ENCODE measurements around the gene PAK5. TPM values are rescaled to one million over a fixed set of nuclear protein-coding genes. Genes with fewer than 3 reads are reported as not detected.

PAK5 gene
- total RNA-seq, 1 donor from 2014 or later, result 1.6 TPM

DNA sequence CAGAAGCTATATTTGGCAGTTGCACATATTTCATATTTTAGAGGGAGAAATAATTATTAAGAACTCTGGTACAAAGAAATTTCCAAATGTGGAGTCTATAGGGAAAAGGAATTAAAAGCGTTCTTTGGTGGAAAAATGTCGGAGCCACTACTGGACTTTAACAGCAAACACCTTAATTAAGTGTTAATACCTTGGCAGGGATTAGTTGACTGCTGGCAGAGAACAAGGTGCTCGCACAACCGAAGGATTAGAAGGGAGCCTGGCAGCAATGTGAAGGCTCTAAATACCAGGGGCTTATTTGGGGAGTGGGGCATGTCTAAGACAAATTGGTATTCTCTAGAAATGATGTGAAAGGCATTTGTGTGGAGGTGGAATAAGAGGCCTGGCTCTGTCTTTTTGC, 98.9 kb downstream of the PAK5 start:
- Mint-ChIP-seq H3K36me3 (no peaks in the 10 kb centered on the region), H3K27me3 (ENCODE audit: insufficient read depth, low read depth) (peaks cover 1% of the 10 kb centered on the region), H3K9me3 (peaks cover 3% of the 10 kb centered on the region), H3K4me1 (peaks cover 9% of the 10 kb centered on the region), H3K27ac (no peak overlapping the region), H3K4me3 (no peak overlapping the region)
- H3K9ac ChIP-seq, result no peak overlapping the region
- DNase-seq (ENCODE audit: low spot score), result peak; percentile 13
- H3K4me2 ChIP-seq, result no peak overlapping the region
- no peak overlapping the region for H3K27ac ChIP-seq
- no peaks in the 10 kb centered on the region for H3K79me2 ChIP-seq (ENCODE audit: low read depth)
- H3F3A ChIP-seq (ENCODE audit: low read depth), result no peaks in the 10 kb centered on the region
- no peak for TF ChIP-seq EZH2 (IDR thresholded peaks at IDR 0.05)
- TF ChIP-seq EZH2phosphoT487 (IDR thresholded peaks at IDR 0.05), result no peak
- TF ChIP-seq, protein P1, sequence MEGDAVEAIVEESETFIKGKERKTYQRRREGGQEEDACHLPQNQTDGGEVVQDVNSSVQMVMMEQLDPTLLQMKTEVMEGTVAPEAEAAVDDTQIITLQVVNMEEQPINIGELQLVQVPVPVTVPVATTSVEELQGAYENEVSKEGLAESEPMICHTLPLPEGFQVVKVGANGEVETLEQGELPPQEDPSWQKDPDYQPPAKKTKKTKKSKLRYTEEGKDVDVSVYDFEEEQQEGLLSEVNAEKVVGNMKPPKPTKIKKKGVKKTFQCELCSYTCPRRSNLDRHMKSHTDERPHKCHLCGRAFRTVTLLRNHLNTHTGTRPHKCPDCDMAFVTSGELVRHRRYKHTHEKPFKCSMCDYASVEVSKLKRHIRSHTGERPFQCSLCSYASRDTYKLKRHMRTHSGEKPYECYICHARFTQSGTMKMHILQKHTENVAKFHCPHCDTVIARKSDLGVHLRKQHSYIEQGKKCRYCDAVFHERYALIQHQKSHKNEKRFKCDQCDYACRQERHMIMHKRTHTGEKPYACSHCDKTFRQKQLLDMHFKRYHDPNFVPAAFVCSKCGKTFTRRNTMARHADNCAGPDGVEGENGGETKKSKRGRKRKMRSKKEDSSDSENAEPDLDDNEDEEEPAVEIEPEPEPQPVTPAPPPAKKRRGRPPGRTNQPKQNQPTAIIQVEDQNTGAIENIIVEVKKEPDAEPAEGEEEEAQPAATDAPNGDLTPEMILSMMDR (IDR thresholded peaks at IDR 0.05), result no peak
- H3K4me1 ChIP-seq, result no peaks in the 10 kb centered on the region
- no peaks in the 10 kb centered on the region for H4K20me1 ChIP-seq (ENCODE audit: low read depth)
- no peak overlapping the region for H2AFZ ChIP-seq (replicated peaks)
- no peaks in the 10 kb centered on the region for H3K36me3 ChIP-seq
- H3K27me3 ChIP-seq, result no peaks in the 10 kb centered on the region
- H3K9me3 ChIP-seq (ENCODE audit: low read depth), result no peaks in the 10 kb centered on the region
- no peak overlapping the region for H3K4me3 ChIP-seq

DNA sequence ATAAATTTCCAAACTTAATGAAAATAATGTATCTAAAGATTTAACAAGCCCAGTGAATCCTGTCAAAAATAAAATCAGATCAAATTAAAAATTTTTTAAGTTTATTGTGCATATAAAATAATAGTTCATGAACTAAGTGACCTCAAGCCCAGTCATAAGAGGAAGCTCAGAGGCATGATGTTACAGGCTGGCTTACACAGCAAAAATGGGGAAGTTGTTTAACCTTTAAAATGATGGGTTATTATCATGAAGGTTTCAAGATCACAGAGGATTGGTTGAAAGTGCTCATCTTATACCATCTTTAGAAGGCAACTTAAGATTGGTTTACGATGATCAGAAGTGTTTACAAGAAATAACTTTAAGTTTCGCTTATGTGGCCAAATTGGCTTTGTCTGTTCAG, 102.5 kb downstream of the PAK5 start:
- no peaks in the 10 kb centered on the region for H3K36me3 Mint-ChIP-seq
- no peaks in the 10 kb centered on the region for H3K36me3 ChIP-seq
- H3K4me2 ChIP-seq, result no peak overlapping the region
- TF ChIP-seq EZH2 (IDR thresholded peaks at IDR 0.05), result no peak
- no peak overlapping the region for H3K4me3 Mint-ChIP-seq
- peaks cover 3% of the 10 kb centered on the region for H3K27me3 Mint-ChIP-seq (ENCODE audit: insufficient read depth, low read depth)
- H4K20me1 ChIP-seq (ENCODE audit: low read depth), result no peaks in the 10 kb centered on the region
- H3F3A ChIP-seq (ENCODE audit: low read depth), result no peaks in the 10 kb centered on the region
- no peaks in the 10 kb centered on the region for H3K9me3 ChIP-seq (ENCODE audit: low read depth)
- no peaks in the 10 kb centered on the region for H3K79me2 ChIP-seq (ENCODE audit: low read depth)
- H3K4me1 ChIP-seq, result no peaks in the 10 kb centered on the region
- H3K4me1 Mint-ChIP-seq, result peaks cover 9% of the 10 kb centered on the region
- H3K27ac ChIP-seq, result no peak overlapping the region
- H3K4me3 ChIP-seq, result no peak overlapping the region
- H3K9me3 Mint-ChIP-seq, result peaks cover 2% of the 10 kb centered on the region
- no peak overlapping the region for H3K9ac ChIP-seq
- DNase-seq (ENCODE audit: low spot score), result no peak
- no peak overlapping the region for H3K27ac Mint-ChIP-seq
- no peaks in the 10 kb centered on the region for H3K27me3 ChIP-seq
- no peak overlapping the region for H2AFZ ChIP-seq (replicated peaks)

DNA sequence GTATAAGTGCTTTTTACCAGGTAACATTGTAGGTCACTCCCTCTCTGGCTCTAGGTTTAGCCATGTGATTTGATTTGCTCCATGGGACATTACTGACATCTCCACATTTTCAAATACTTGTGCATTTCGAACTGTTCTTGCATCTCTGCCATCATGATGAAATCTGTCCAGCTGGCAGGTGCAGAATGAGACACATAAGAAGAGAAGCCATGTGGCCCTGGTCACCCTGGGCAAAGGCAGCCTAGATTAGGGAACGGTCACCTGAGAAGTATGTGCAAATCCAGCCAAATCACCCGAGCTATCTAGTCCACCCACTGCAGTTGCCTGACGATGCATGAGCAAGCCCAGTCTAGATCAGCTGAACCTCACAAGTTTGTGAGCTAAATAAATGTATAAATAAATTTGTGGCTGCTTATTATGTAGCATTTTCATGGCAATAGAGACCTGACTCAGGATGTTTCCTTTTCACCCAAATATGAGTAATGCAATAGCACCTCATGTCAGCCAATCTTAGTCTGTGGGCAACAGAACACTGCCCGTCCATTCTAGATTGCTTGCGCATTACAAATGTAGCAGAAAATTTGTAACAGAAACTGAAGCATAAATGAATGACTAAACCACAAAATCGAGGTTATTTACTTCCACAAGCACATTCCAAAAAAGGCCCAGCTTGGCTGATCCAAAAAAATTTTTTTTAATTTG, 115.2 kb downstream of the PAK5 start:
- Mint-ChIP-seq H3K9me3 (no peaks in the 10 kb centered on the region), H3K4me3 (no peak overlapping the region), H3K27me3 (ENCODE audit: insufficient read depth, low read depth) (no peaks in the 10 kb centered on the region), H3K27ac (no peak overlapping the region), H3K36me3 (no peaks in the 10 kb centered on the region), H3K4me1 (no peaks in the 10 kb centered on the region)
- no peak overlapping the region for H3K4me3 ChIP-seq
- no peak for TF ChIP-seq EZH2phosphoT487 (IDR thresholded peaks at IDR 0.05)
- TF ChIP-seq, protein P1 (IDR thresholded peaks at IDR 0.05), result no peak
- no peak for TF ChIP-seq EZH2 (IDR thresholded peaks at IDR 0.05)
- no peaks in the 10 kb centered on the region for H3F3A ChIP-seq (ENCODE audit: low read depth)
- peaks cover 10% of the 10 kb centered on the region for H3K4me1 ChIP-seq
- no peak overlapping the region for H3K4me2 ChIP-seq
- no peaks in the 10 kb centered on the region for H3K79me2 ChIP-seq (ENCODE audit: low read depth)
- no peak overlapping the region for H2AFZ ChIP-seq (replicated peaks)
- no peaks in the 10 kb centered on the region for H3K36me3 ChIP-seq
- no peaks in the 10 kb centered on the region for H3K27me3 ChIP-seq
- H3K9me3 ChIP-seq (ENCODE audit: low read depth), result no peaks in the 10 kb centered on the region
- H4K20me1 ChIP-seq (ENCODE audit: low read depth), result no peaks in the 10 kb centered on the region
- H3K9ac ChIP-seq, result no peak overlapping the region
- no peak overlapping the region for H3K27ac ChIP-seq
- DNase-seq (ENCODE audit: low spot score), result no peak

DNA sequence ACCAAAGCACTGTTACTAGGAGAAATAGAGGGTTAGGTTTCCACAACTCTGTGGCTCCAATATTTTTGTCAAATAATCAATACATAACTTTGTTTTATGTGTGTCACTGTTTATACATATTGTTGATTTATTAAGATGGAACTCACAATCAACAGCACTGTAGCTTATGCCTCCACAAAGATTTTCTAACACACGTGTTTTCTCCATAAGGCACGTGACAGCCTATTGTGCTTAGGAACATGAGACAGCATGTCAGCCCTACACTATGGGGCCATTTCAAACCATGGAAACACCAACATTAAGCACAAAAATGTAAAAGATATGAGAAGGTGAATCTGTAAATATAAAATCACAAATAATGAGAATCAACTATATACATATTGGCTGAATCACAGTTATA, 127.0 kb downstream of the PAK5 start:
- no peaks in the 10 kb centered on the region for H4K20me1 ChIP-seq (ENCODE audit: low read depth)
- no peaks in the 10 kb centered on the region for H3F3A ChIP-seq (ENCODE audit: low read depth)
- no peak overlapping the region for H2AFZ ChIP-seq (replicated peaks)
- no peak for DNase-seq (ENCODE audit: low spot score)
- no peak overlapping the region for H3K27ac ChIP-seq
- TF ChIP-seq EZH2 (IDR thresholded peaks at IDR 0.05) (no peak), EZH2phosphoT487 (IDR thresholded peaks at IDR 0.05) (no peak)
- TF ChIP-seq, protein P1 (IDR thresholded peaks at IDR 0.05), result no peak
- H3K9me3 ChIP-seq (ENCODE audit: low read depth), result no peaks in the 10 kb centered on the region
- Mint-ChIP-seq H3K4me1 (no peaks in the 10 kb centered on the region), H3K27me3 (ENCODE audit: insufficient read depth, low read depth) (no peaks in the 10 kb centered on the region), H3K27ac (no peak overlapping the region), H3K36me3 (no peaks in the 10 kb centered on the region), H3K4me3 (no peak overlapping the region), H3K9me3 (no peaks in the 10 kb centered on the region)
- no peaks in the 10 kb centered on the region for H3K36me3 ChIP-seq
- no peaks in the 10 kb centered on the region for H3K79me2 ChIP-seq (ENCODE audit: low read depth)
- H3K27me3 ChIP-seq, result no peaks in the 10 kb centered on the region
- H3K9ac ChIP-seq, result no peak overlapping the region
- H3K4me3 ChIP-seq, result no peak overlapping the region
- no peak overlapping the region for H3K4me2 ChIP-seq
- no peaks in the 10 kb centered on the region for H3K4me1 ChIP-seq
